ENCODE data around the gene SMAD1. TPM values are rescaled to one million over a fixed set of nuclear protein-coding genes. Genes with fewer than 3 reads are reported as not detected.

Gene SMAD1
- polyA plus RNA-seq, 3 donors = 61.8 to 73.3 (median 63.3) TPM

- DNase-seq = no peak
Measured at GRCh38 chr4:145484225-145484846, 2.7 kb downstream of the SMAD1 start.

- no peak for DNase-seq
Measured at GRCh38 chr4:145485120-145485519, 3.5 kb downstream of the SMAD1 start.

- no peak for DNase-seq
Measured at GRCh38 chr4:145486603-145487002, 5.0 kb downstream of the SMAD1 start.

- no peak for DNase-seq
Measured at GRCh38 chr4:145487631-145488030, 6.0 kb downstream of the SMAD1 start.

GRCh38 chr4:145488310-145488709 is 6.7 kb downstream of the SMAD1 start:
- no peak for DNase-seq

GRCh38 chr4:145489556-145489955 is 7.9 kb downstream of the SMAD1 start:
- no peak for DNase-seq

- DNase-seq = no peak
Measured at GRCh38 chr4:145490361-145490760, 8.7 kb downstream of the SMAD1 start.

GRCh38 chr4:145490796-145491195 is 9.1 kb downstream of the SMAD1 start:
- DNase-seq = no peak

- DNase-seq = no peak
Measured at GRCh38 chr4:145492376-145492775, 10.7 kb downstream of the SMAD1 start.

GRCh38 chr4:145493166-145493565 is 11.5 kb downstream of the SMAD1 start:
- no peak for DNase-seq

- no peak for DNase-seq
Measured at GRCh38 chr4:145494666-145495270, 13.1 kb downstream of the SMAD1 start.

- DNase-seq = no peak
Measured at GRCh38 chr4:145496292-145496691, 14.6 kb downstream of the SMAD1 start.

GRCh38 chr4:145497199-145498149 is 15.8 kb downstream of the SMAD1 start:
- DNase-seq = no peak

GRCh38 chr4:145498430-145498829 is 16.8 kb downstream of the SMAD1 start:
- no peak for DNase-seq

- DNase-seq = no peak
Measured at GRCh38 chr4:145501051-145501660, 19.5 kb downstream of the SMAD1 start.

GRCh38 chr4:145502809-145503208 is 21.2 kb downstream of the SMAD1 start:
- no peak for DNase-seq

- DNase-seq = no peak
Measured at GRCh38 chr4:145503486-145504072, 21.9 kb downstream of the SMAD1 start.

GRCh38 chr4:145505995-145506394 is 24.3 kb downstream of the SMAD1 start:
- no peak for DNase-seq

GRCh38 chr4:145507636-145508035 is 26.0 kb downstream of the SMAD1 start:
- DNase-seq = no peak

- no peak for DNase-seq
Measured at GRCh38 chr4:145511913-145512522, 30.4 kb downstream of the SMAD1 start.

- DNase-seq = no peak
Measured at GRCh38 chr4:145513020-145513621, 31.5 kb downstream of the SMAD1 start.
